B cell (primary cell): ENCODE data around the gene TM9SF2. TPM values are rescaled to one million over a fixed set of nuclear protein-coding genes. Genes with fewer than 3 reads are reported as not detected.

ENCODE experiments used
- ATAC-seq: fragments of 200-7000 bp; cut with Tn5 transposase; one replicate; pipeline ENCODE4 v1.10.0; 2021; ENCODE audit warnings: low read depth, mild to moderate bottlenecking, moderate number of reproducible peaks, moderate library complexity
- CTCF ChIA-PET: fragments of 350-600 bp; sonication (Branson Sonifier 250); formaldehyde crosslinking; loops from one replicate; lab custom pipeline; 2021; ENCODE audit warnings: antibody characterized with exemption, inconsistent platforms; lab: Charles Lee
- POLR2A ChIA-PET: fragments of 350-600 bp; sonication (Branson Sonifier 250); formaldehyde crosslinking; loops from one replicate; lab custom pipeline; 2021; ENCODE audit warnings: antibody characterized with exemption; lab: Charles Lee
- DNase-seq: peaks from one replicate; pipeline ENCODE4 v3.0.0; 2013
- H2AFZ ChIP-seq: 2 replicates; pipeline ENCODE4 v1.6.1; 2012; ENCODE audit warnings: mild to moderate bottlenecking, low read depth, low read length; ENCODE audit not compliant: insufficient read depth, poor library complexity, severe bottlenecking
- H3K27ac ChIP-seq, 2 donors: 1 replicate in 1 of 2; 2 replicates in 1 of 2; pipeline ENCODE4 v1.5.1; 2012 to 2013; ENCODE audit warnings: low read length in 2 of 2, mild to moderate bottlenecking in 2 of 2, moderate library complexity in 1 of 2
- H3K27me3 ChIP-seq, 4 experiments: fragments of 200-600 bp in 1 of 4; sonication (generic) in 1 of 4; replicated peaks in 1 of 4; 1 replicate in 2 of 4; 2 replicates in 2 of 4; pipeline versions ENCODE4 v1.6.1 to v1.7.0; 2013 to 2016; ENCODE audit warnings: low read length in 3 of 4, mild to moderate bottlenecking in 2 of 4, mixed read lengths in 1 of 4, moderate library complexity in 1 of 4; ENCODE audit not compliant: insufficient read depth in 4 of 4, control insufficient read depth in 3 of 4; ENCODE audit errors: control extremely low read depth in 1 of 4
- H3K36me3 ChIP-seq, 2 experiments: replicated peaks in 1 of 2; 1 replicate in 1 of 2; 2 replicates in 1 of 2; pipeline versions ENCODE4 v1.6.1 to v1.7.1; 2013; ENCODE audit warnings: low read length in 1 of 2; ENCODE audit not compliant: insufficient read depth in 2 of 2, control insufficient read depth in 1 of 2; ENCODE audit errors: control extremely low read depth in 1 of 2, extremely low read depth in 1 of 2
- H3K4me1 ChIP-seq, 2 donors: fragments of 200-600 bp in 1 of 2; sonication (generic) in 1 of 2; 1 replicate in 1 of 2; 2 replicates in 1 of 2; pipeline versions ENCODE4 v1.5.1 to v1.6.1; 2013 to 2017; ENCODE audit warnings: low read length in 2 of 2; ENCODE audit not compliant: control insufficient read depth in 2 of 2, insufficient read depth in 2 of 2
- H3K4me2 ChIP-seq: replicated peaks from 2 replicates; pipeline ENCODE3; 2012; ENCODE audit warnings: mild to moderate bottlenecking, low read depth, low read length; ENCODE audit not compliant: poor library complexity, severe bottlenecking
- H3K4me3 ChIP-seq, 5 experiments: fragments of 200-600 bp in 1 of 5; sonication (generic) in 1 of 5; 1 replicate in 3 of 5; 2 replicates in 2 of 5; pipeline versions ENCODE4 v1.5.1 to v1.7.0; 2011 to 2016; ENCODE audit warnings: low read length in 4 of 5, mild to moderate bottlenecking in 4 of 5, low read depth in 2 of 5, control low read depth in 1 of 5, moderate library complexity in 1 of 5; ENCODE audit not compliant: insufficient read depth in 1 of 5; ENCODE audit errors: control extremely low read depth in 1 of 5, extremely low read depth in 1 of 5
- H3K79me2 ChIP-seq: fragments of 200-600 bp; sonication (generic); one replicate; pipeline ENCODE4 v1.6.0; 2016; ENCODE audit warnings: low read length; ENCODE audit not compliant: control insufficient read depth, insufficient read depth
- H3K9ac ChIP-seq: fragments of 200-600 bp; sonication (generic); 2 replicates; pipeline ENCODE4 v1.6.1; 2017; ENCODE audit warnings: mild to moderate bottlenecking, low read length, moderate library complexity
- H3K9me3 ChIP-seq, 3 donors: one replicate each; pipeline versions ENCODE4 v1.6.1 to v1.7.1; 2013; ENCODE audit warnings: low read length in 2 of 3; ENCODE audit not compliant: control insufficient read depth in 2 of 3, insufficient read depth in 1 of 3; ENCODE audit errors: control extremely low read depth in 1 of 3
- H4K20me1 ChIP-seq: 2 replicates; pipeline ENCODE4 v1.6.0; 2012; ENCODE audit warnings: mild to moderate bottlenecking, low read length; ENCODE audit not compliant: insufficient read depth, control insufficient read depth, poor library complexity, severe bottlenecking
- H3K27ac Mint-ChIP-seq: one replicate; pipeline ENCODE4 v1.8.0; 2021; ENCODE audit warnings: mixed read lengths
- H3K27me3 Mint-ChIP-seq: one replicate; pipeline ENCODE4 v1.8.0; 2021; ENCODE audit warnings: mixed read lengths
- H3K4me1 Mint-ChIP-seq: one replicate; pipeline ENCODE4 v1.8.0; 2021; ENCODE audit warnings: mixed read lengths
- H3K4me3 Mint-ChIP-seq: one replicate; pipeline ENCODE4 v1.8.0; 2021; ENCODE audit warnings: mixed read lengths
- H3K9me3 Mint-ChIP-seq: one replicate; pipeline ENCODE4 v1.8.0; 2022; ENCODE audit warnings: mixed read lengths; ENCODE audit not compliant: insufficient read depth
- EZH2 ChIP-seq: IDR thresholded peaks from 2 replicates; pipeline ENCODE4 v1.6.1; 2012; ENCODE audit warnings: borderline replicate concordance, low read depth, mild to moderate bottlenecking, moderate library complexity, low read length; ENCODE audit not compliant: insufficient read depth, poor library complexity, severe bottlenecking
- WGBS: methylation state at CpG from one replicate; pipeline ENCODE4 v1.1.5; 2013; ENCODE audit warnings: missing lambda C conversion rate; ENCODE audit not compliant: insufficient coverage; 5-methylcytosine and 5-hydroxymethylcytosine counted together
- intact Hi-C: fragments of 100-400 bp; cut with micrococcal nuclease; formaldehyde crosslinking; loops from one replicate; pipeline ENCODE4 v1.10.0; 2022
- polyA plus RNA-seq: library from polyadenylated mRNA; depleted of rRNA; stranded (reverse); fragments of >200 nt; gene quantifications from 2 replicates; pipeline ENCODE4 v1.2.3, GENCODE V29; 2012
- total RNA-seq, 2 donors: library from RNA; stranded (reverse); fragments of 120-200 nt in 1 of 2; gene quantifications; 1 replicate in 1 of 2; 2 replicates in 1 of 2; pipeline versions ENCODE4 v1.2.3 to v1.2.4, GENCODE V29; 2013 to 2022
- TF ChIP-seq, protein P1 (sequence below): fragments of 200-600 bp; IDR thresholded peaks from one replicate; pipeline ENCODE4 v1.8.0; 2022; ENCODE audit warnings: antibody characterized with exemption, mild to moderate bottlenecking

TM9SF2 gene
- total and polyA plus RNA-seq, 2 donors (not counting 1 experiment from before 2014, with no cell fraction given): 20.2 to 63.6 TPM

DNA sequence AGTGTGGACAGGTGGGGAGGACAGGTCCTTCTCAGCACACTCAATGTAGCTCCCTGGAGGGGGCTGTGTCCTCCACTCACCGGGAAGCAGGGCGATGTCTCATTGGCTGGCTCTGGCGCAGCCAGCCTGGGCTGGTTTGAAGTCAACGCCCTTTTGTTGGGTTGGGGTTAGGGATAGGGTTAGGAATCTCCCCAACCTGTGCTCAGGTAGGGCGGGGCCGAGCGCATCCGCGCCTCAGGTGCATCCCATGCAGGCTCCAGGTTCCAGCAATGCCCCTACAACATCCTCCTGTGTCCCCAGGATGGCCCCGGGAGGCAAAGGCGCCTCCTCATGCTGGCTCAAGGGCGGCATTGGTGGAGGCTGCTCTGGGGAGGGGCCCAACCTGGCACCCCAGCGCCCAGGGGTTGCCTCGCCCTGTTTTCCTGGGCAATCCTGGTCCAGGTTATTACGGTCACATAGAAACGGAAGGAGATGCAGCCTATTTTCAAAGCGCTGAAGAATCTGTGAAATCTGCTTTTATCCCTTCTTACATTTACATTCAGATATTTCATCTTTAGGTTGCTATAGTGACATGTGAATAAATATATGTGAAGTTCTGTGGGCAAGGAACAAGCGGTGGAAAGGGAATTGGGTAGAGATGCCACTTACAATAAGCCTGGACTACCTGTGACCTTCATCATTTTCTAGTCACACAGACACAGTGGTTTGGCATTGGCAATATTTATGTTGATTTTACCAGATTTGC is 74.3 kb downstream of the TM9SF2 start:
- H3K9ac ChIP-seq: no peak overlapping the region
- H3K9me3 Mint-ChIP-seq: no peaks in the 10 kb centered on the region
- H3K27ac ChIP-seq: no peak overlapping the region
- H2AFZ ChIP-seq: peak overlapping the region; percentile 42
- H3K27me3 ChIP-seq: no peaks in the 10 kb centered on the region
- ChIA-PET POLR2A (no interaction called here), CTCF (interaction anchor here (1.0 kb wide), 1 partner anchor 62 kb away, joined by 3 read pairs; no protein-coding TSS in a partner anchor)
- DNase-seq: no peak
- intact Hi-C loops: no loop called here
- WGBS: 87% methylated on average over 16 of the region's 18 CpGs
- no peak for ATAC-seq
- no peak for TF ChIP-seq EZH2
- TF ChIP-seq, protein P1, sequence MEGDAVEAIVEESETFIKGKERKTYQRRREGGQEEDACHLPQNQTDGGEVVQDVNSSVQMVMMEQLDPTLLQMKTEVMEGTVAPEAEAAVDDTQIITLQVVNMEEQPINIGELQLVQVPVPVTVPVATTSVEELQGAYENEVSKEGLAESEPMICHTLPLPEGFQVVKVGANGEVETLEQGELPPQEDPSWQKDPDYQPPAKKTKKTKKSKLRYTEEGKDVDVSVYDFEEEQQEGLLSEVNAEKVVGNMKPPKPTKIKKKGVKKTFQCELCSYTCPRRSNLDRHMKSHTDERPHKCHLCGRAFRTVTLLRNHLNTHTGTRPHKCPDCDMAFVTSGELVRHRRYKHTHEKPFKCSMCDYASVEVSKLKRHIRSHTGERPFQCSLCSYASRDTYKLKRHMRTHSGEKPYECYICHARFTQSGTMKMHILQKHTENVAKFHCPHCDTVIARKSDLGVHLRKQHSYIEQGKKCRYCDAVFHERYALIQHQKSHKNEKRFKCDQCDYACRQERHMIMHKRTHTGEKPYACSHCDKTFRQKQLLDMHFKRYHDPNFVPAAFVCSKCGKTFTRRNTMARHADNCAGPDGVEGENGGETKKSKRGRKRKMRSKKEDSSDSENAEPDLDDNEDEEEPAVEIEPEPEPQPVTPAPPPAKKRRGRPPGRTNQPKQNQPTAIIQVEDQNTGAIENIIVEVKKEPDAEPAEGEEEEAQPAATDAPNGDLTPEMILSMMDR: no peak
- H3K4me3 ChIP-seq: no peak overlapping the region
- peak overlapping the region; percentile 19 for H3K4me2 ChIP-seq
- H4K20me1 ChIP-seq: no peaks in the 10 kb centered on the region
- H3K9me3 ChIP-seq: peaks cover 0 to 3% (median 0%) of the 10 kb centered on the region in 3 donors
- no peak overlapping the region for H3K4me3 Mint-ChIP-seq
- no peaks in the 10 kb centered on the region for H3K79me2 ChIP-seq
- peaks cover 3% of the 10 kb centered on the region for H3K4me1 Mint-ChIP-seq
- H3K27ac Mint-ChIP-seq: no peak overlapping the region
- no peaks in the 10 kb centered on the region for H3K4me1 ChIP-seq
- no peaks in the 10 kb centered on the region for H3K36me3 ChIP-seq
- H3K27me3 Mint-ChIP-seq: no peaks in the 10 kb centered on the region
